Fibroblast of peridontal ligament (primary cell): Measurements from ENCODE around the gene CAPN2.

Experiments
- DNase-seq: peaks from one replicate; pipeline ENCODE4 v3.0.0-alpha.2; 2010; ENCODE audit errors: extremely low read depth

The CAPN2 gene

DNA sequence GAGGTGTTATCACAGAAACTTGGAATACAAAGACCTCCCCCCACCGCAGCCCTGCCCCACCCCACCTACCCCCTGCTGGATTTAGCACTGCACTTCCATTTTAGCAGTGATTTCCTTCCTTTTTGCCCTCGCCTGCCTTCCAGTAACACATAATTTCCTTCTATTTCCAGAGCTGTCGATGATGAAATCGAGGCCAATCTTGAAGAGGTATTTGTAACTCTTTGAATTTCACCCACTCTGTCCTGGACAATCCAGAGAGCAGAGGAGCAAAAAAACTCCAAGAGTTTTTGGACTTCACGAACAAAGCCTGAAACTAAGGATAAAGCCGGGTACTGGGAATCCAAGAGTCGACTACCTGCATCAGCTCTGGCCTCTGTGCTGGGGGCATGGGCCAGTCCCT lies 49.1 kb downstream of the CAPN2 start:
- no peak for DNase-seq

DNA sequence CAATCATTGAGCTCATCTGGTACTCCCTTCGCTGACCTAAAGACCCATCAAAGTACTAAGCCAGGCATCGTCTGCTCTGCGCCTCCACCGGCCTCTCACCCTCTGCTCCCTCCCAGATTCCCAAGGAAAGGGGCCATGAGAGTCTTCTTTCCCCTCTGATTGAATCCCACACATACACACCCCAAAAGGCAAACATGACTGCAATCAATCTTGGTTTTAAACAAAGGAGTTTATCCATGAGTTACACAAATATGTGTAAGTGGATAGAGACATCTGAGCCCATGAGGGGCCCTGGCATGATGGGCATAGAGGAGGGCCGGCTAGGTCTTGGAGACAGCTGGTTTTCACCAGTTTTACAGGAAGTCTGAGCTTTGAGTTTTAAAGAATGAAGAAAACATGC lies 50.9 kb downstream of the CAPN2 start:
- DNase-seq, result no peak

DNA sequence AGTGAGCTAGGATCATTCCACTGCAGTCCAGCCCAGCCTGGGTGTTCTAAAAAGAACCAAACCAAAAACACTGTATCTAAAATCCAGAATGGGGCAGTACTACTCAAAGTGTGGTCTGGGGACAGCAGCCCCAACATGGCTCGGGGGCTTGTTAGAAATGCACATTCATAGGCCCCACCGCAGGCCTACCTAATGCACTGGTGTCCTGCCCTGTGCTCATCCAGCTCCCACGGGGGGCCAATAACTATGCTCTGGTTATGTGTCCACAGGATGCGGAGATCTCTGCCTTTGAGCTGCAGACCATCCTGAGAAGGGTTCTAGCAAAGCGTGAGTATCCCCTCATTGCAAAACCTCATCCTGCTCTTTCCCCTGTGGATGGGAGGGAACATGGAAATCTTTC lies 51.5 kb downstream of the CAPN2 start:
- DNase-seq, result no peak

DNA sequence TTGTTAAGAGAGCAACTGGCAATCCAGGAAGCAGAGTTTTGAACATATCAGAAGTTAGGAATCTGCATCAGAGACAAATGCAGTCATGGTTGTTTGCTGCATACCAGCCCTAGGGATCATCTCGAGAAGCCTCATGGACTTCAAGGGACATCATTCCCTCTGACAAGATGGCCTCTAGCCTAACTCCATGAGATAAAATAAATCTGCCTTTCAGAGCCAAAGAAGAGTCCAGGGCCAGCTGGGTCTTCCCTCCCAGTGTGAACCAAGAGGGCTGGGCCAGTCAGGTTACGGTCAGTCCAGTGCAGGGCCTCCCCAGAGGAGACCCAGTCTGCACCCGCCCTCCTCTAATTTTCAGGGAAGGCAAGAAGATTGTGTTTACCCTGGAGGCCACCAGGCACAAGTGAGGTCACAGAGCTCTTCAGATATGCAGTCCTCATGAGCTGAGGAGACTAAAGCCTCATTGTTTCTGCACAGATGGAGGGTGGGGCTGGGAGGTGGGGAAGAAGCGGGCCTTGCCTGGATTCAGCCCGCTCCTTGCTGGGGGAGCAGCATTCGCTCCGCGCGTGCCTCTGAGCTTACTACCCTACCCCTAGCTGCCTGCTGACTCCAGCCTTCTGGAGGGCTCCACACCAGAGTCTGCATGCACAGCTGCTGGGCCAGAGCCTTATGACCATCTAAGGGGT lies 52.8 kb downstream of the CAPN2 start:
- DNase-seq, result no peak

- DNase-seq, result no peak
Observed at GRCh38 chr1:223765719-223766340, 53.5 kb downstream of the CAPN2 start.

DNA sequence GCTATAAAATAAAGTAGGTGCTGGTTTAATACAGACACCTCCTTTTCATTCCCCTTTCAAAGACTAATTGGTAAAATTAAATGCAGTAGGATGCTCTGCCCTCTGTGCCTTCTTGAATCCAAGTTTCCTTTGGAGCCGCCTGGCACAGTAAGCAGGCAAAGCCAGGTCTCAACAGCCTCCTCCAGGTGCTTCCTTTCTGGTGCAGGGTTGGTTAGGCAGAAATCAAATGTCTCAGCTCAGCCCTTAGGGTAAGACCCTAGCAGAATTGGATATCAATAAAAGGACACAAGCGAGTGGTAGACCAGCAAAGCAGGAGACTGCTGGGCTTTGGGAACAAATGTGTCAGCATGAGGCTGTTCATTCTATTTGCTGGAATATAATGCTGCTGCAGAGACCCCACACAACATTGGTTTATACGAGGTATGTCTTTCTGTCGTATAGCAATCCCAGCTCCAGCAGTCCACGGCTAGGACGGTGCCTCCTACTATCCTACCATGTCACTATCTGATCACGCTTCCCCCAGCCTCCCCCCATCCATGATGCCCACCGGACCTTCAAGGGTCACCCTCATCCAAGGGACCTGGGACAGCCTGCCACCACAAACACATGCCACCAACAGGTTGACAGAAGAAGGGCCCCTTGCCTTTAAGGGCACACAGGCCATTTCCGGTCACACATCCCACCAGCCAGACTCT lies 58.4 kb downstream of the CAPN2 start:
- DNase-seq, result no peak

DNA sequence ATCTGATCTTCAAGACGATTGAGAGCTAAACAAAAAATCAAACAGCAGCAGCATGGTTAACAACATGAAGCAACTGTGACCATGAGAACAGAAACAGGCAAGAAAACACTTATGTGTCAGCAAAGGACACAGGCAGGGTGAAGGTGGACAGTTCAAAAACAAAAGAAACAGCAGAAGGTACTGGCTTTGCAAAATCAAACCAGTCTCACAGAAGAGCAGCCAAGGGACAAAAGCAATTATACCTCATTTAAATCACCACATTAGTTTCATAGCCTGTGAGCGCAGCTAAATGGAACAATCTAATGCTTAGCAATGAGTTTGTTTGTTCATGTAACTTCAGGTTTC lies 59.1 kb downstream of the CAPN2 start:
- no peak for DNase-seq

GRCh38 chr1:223771814-223772770 lies 59.8 kb downstream of the CAPN2 start:
- peak; percentile 89 for DNase-seq

GRCh38 chr1:223772771-223773160 lies 60.4 kb downstream of the CAPN2 start:
- DNase-seq, result no peak

- no peak for DNase-seq
Observed at GRCh38 chr1:223774134-223774814, 61.9 kb downstream of the CAPN2 start.

DNA sequence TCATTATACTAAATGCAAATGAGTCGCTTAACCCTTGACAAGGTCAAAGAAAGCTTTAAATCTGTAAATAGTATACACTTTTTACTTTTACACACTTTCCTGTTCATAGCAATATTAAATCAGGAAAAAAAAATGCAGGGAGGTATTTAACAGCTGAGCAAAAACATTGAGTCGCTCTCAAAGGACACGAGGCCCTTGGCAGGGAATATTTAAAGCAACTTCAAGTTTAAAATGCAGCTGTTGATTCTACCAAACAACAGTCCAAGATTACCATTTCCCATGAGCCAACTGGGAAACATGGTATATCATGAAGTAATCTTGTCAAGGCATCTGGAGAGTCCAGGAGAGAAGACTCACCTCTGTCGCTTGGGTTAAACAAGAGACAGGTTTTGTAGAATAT lies 62.7 kb downstream of the CAPN2 start:
- no peak for DNase-seq

DNA sequence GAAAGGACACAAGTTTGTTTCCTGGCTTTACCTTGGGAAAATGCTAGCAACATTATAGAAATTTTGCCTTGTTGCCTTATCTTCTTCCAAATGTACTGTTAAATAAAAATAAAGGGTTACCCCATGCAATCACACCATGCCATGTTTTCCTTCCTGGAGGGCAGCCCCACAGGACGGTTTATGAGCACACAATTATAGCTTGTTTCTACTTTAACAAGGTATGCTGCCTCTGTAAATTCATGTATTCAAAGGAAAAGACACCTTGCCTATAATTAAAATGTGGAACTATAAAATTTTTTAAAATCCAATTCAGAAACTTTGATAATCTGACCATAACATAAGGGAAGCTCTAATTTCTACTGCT lies 63.4 kb downstream of the CAPN2 start:
- DNase-seq, result no peak

DNA sequence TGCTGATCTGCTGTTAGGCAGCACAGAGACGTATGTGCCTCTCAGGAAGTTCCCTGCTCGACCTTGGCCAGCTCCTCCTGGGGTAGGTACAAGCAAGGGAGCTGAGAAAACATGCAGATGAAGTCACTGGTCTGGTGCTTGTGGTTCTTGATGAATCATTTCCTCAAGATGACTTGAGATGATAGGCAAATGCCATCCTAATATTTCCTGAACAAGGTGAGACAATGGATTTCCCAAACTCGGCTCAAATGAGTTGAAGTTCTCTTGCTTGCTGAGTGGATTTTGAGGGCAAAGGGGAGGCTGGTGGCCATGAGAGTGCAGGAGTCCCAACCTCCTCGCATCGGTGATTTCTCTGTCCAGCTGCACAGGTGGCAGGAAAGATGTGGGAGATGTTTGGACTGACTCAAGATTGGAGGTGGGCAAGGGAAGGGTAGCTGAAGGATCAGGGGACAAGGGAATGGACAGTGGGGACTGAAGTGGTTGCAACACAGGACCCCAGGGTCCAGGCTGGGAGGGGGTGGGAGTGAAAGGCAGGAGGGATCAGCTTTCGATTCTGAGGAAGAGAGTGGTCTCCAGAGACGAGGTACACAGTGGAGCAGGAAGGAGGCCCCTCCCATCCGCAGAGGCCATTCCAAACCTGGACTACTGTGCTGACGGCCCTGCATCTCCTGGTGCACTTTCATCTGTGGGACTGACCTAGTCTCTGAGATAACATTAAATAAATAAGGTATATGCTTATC lies 63.9 kb downstream of the CAPN2 start:
- peak; percentile 52 for DNase-seq

DNA sequence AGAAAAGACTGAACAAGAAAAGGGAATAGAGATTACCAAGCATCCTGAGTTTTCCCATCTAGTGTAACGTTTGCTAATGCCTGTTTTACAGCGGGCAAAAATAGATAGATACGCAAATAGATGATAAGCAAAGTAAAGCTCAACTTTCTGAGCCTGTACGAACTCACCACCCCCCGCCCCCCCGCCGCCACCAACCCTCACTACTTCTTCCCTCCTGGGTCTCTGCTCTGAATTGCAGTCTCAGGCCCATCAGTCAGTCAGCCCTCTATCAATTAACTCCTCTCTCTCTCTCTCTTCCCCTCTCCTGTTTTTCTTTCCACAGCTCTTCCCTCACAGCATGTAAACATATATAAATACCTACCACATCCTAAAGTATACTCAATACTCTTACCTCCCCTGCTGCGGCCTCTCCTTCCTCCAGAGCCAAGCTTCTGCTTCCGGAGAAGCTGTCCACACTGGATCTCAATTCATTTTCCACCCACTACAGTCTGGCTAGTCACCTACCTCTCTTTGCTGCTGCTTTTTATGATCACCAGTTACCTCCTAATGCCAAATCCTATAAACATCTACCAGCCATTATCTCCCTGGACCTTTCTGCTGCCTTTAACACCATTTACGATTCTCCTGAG lies 64.6 kb downstream of the CAPN2 start:
- DNase-seq, result no peak

GRCh38 chr1:223780318-223780717 lies 68.0 kb downstream of the CAPN2 start:
- DNase-seq, result no peak

- DNase-seq, result no peak
Observed at GRCh38 chr1:223780949-223781348, 68.6 kb downstream of the CAPN2 start.

DNA sequence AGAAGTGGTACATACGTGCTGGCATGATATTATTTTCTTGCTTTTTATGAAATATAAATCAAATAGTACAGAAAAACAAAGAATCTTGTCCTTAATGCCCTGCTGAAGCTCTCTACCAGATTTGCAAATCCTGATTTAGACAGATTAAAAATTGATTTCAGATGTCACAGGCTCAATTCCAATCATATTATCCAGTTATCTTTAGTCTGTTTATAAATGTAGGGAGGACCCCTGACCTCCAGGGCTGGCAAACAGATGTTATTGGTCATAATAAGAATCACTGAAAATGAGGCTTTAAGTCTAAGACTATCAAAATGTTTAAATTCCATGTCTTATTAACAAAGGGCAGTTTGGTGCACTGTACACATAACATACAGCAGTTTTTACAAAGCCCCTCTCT lies 71.3 kb downstream of the CAPN2 start:
- DNase-seq, result peak; percentile 51

- peak; percentile 38 for DNase-seq
Observed at GRCh38 chr1:223784541-223784940, 72.2 kb downstream of the CAPN2 start.

- DNase-seq, result no peak
Observed at GRCh38 chr1:223785808-223786207, 73.5 kb downstream of the CAPN2 start.

DNA sequence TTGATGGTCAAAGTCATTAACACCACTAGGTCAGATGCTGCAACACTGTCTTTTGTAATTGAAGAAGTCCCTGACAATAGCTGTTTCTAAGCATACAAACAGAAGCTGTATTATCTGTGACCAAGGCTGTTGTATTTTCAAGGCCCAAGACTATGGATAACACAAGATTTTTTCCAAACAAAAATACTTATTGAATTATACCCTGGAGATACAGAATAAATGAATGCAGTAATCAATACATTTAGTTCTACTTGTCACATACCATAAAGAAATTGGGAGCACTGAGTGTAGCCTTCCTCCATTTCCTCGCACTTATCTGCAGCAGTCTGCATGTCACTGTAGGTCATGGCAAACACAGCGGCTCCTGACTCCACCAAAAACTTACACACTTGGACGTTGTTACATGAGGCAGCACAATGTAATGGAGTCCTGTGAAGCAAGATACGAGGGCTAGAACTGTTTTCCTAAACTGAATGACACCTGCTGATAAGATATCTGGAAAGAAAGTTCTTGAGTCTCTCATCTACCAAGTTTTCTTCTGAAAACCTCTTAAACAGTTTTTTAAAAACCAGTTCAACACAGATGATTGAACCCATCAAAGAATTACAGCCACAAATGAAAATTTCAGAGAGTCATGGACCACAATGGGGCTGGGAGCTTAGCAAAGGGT lies 76.5 kb downstream of the CAPN2 start:
- DNase-seq, result no peak
